ENCODE data around the gene REST.
A peak's percentile ranks its signal among the peaks of the same experiment; 100 is the strongest.

REST gene, protein sequence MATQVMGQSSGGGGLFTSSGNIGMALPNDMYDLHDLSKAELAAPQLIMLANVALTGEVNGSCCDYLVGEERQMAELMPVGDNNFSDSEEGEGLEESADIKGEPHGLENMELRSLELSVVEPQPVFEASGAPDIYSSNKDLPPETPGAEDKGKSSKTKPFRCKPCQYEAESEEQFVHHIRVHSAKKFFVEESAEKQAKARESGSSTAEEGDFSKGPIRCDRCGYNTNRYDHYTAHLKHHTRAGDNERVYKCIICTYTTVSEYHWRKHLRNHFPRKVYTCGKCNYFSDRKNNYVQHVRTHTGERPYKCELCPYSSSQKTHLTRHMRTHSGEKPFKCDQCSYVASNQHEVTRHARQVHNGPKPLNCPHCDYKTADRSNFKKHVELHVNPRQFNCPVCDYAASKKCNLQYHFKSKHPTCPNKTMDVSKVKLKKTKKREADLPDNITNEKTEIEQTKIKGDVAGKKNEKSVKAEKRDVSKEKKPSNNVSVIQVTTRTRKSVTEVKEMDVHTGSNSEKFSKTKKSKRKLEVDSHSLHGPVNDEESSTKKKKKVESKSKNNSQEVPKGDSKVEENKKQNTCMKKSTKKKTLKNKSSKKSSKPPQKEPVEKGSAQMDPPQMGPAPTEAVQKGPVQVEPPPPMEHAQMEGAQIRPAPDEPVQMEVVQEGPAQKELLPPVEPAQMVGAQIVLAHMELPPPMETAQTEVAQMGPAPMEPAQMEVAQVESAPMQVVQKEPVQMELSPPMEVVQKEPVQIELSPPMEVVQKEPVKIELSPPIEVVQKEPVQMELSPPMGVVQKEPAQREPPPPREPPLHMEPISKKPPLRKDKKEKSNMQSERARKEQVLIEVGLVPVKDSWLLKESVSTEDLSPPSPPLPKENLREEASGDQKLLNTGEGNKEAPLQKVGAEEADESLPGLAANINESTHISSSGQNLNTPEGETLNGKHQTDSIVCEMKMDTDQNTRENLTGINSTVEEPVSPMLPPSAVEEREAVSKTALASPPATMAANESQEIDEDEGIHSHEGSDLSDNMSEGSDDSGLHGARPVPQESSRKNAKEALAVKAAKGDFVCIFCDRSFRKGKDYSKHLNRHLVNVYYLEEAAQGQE

DNA sequence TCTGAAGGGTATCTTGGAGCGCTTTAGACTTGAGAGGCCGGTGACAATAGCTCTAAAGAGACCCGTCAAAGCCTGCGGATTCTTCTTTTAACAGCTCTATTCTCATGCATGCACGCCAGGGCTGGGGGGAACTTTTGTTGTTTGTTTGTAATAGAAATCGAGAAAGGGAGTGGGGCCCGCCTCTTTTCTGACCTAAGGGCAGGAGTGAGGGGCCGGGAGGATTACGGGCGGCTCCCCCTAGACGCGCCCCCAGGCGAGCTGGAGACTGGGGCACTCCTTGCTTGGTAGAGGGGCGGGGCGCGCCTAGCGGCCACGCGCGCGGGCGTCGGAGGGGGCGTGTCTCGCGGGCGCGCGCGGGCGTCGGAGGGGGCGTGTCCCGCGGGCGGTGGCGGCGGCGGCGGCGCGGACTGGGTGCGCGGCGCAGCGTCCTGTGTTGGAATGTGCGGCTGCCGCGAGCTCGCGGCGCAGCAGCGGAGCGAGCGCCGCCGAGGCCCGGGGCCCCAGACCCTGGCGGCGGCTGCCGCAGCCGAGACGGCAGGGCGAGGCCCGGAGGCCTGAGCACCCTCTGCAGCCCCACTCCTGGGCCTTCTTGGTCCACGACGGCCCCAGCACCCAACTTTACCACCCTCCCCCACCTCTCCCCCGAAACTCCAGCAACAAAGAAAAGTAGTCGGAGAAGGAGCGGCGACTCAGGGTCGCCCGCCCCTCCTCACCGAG, at the start of gene REST:
TSS of gene REST (plus strand) at position 412 of the 717 bp plus-strand sequence. CDS start 2,739 bp downstream, outside the sequence.
- Mint-ChIP-seq H3K27ac (ENCODE audit: low read depth) (peak within 1 kb of the TSS; percentile 84), H3K9me3 (no peaks in the 10 kb centered on the region), H3K4me3 (peak within 1 kb of the TSS; percentile 90), H3K27me3 (no peaks in the 10 kb centered on the region), H3K4me1 (peaks cover 38% of the 10 kb centered on the region), H3K36me3 (ENCODE audit: insufficient read depth) (peaks cover 15% of the 10 kb centered on the region)
- DNase-seq (ENCODE audit: low spot score in 2 of 2) (peak; percentile 71 to 76), ATAC-seq (replicated peaks; ENCODE audit: extremely low read depth, poor library complexity, severe bottlenecking) (peak; percentile 65)

DNA sequence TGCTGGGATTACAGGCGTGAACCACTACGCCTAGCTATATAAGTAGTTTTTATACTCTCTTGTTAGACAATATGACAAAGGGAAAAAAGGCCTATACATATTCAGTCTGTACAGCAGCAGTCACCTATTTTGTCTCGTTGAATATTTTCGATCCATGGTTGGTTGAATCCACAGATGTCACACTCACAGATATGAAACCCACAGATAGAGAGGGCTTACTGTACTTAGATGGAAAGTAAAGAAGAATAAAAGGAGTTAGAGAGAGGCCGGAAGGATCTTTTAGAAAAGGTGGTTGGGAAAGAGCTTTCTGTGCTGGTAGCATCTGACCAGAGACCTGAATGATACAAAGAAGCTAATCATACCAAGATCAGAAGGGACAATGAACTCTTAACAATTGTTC, 47.9 kb upstream of the REST start:
- H3K27me3 Mint-ChIP-seq = no peaks in the 10 kb centered on the region
- H3K27ac Mint-ChIP-seq (ENCODE audit: low read depth) = no peak overlapping the region
- DNase-seq (ENCODE audit: low spot score in 2 of 2) = no peak
- H3K36me3 Mint-ChIP-seq (ENCODE audit: insufficient read depth) = no peaks in the 10 kb centered on the region
- H3K4me1 Mint-ChIP-seq = no peaks in the 10 kb centered on the region
- H3K9me3 Mint-ChIP-seq = no peaks in the 10 kb centered on the region
- no peak for ATAC-seq (replicated peaks; ENCODE audit: extremely low read depth, poor library complexity, severe bottlenecking)
- H3K4me3 Mint-ChIP-seq = no peak overlapping the region

DNA sequence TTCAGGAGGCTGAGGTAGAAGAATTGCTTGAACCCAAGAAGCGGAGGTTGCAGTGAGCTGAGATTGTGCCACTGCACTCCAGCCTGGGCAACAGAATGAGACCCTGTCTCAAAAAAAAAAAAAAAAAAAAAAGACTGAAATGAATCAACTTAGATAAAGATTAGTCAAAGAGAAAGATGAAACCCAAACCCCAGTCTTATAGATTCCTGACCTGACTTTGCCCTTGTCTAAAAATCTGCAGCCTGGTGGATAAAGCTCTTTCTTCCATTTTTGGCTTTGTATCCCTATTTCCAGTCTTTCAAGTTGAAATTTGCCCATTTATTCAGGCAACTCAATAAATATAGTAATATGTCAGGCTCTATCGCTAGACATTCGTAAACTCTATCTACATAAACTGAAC, 46.9 kb upstream of the REST start:
- DNase-seq (ENCODE audit: low spot score in 2 of 2) (no peak), ATAC-seq (replicated peaks; ENCODE audit: extremely low read depth, poor library complexity, severe bottlenecking) (no peak)
- no peaks in the 10 kb centered on the region for H3K9me3 Mint-ChIP-seq
- H3K4me1 Mint-ChIP-seq = no peaks in the 10 kb centered on the region
- H3K27ac Mint-ChIP-seq (ENCODE audit: low read depth) = no peak overlapping the region
- no peaks in the 10 kb centered on the region for H3K27me3 Mint-ChIP-seq
- no peaks in the 10 kb centered on the region for H3K36me3 Mint-ChIP-seq (ENCODE audit: insufficient read depth)
- no peak overlapping the region for H3K4me3 Mint-ChIP-seq

- Mint-ChIP-seq H3K36me3 (ENCODE audit: insufficient read depth) (no peaks in the 10 kb centered on the region), H3K4me3 (no peak overlapping the region), H3K9me3 (no peaks in the 10 kb centered on the region), H3K27ac (ENCODE audit: low read depth) (no peak overlapping the region), H3K4me1 (no peaks in the 10 kb centered on the region), H3K27me3 (no peaks in the 10 kb centered on the region)
- no peak for ATAC-seq (replicated peaks; ENCODE audit: extremely low read depth, poor library complexity, severe bottlenecking)
- DNase-seq (ENCODE audit: low spot score in 2 of 2) = no peak
These were observed 46.3 kb upstream of the REST start for GRCh38 chr4:56861360-56861759.

DNA sequence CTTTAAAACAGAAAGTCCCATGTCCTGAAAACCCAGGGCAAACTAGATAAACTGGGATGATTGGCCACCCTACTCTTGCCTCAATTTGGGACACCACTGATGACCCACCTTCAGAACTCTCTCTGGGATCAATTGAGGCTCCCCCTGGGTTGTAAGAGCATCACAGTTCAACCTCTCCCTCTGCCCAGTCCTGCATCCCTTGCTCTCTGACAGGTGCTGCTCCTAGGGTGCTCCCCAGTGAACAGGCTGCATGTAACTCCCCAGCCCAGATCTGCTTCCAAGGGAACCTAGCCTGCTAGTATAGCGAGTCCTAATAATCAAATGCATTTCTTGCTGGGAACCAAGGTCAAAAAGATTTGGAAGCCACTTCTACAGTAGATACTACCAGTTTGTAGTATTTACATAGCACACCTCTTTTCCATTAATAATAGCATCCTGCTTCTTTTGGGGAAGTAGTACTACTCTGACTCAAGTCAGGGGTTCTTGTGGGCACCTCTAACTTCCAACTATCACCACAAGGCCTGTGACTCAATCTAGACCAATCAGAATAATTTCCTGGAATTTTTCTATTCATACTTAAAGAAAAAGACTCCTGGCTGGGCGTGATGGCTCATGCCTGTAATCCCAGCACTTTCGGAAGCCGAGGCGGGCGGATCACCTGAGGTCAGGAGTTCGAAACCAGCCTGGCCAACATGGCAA, 44.1 kb upstream of the REST start:
- Mint-ChIP-seq H3K4me1 (no peaks in the 10 kb centered on the region), H3K27me3 (no peaks in the 10 kb centered on the region), H3K9me3 (no peaks in the 10 kb centered on the region), H3K4me3 (no peak overlapping the region), H3K36me3 (ENCODE audit: insufficient read depth) (no peaks in the 10 kb centered on the region), H3K27ac (ENCODE audit: low read depth) (no peak overlapping the region)
- DNase-seq (ENCODE audit: low spot score in 2 of 2) (no peak), ATAC-seq (replicated peaks; ENCODE audit: extremely low read depth, poor library complexity, severe bottlenecking) (peak; percentile 19)

DNA sequence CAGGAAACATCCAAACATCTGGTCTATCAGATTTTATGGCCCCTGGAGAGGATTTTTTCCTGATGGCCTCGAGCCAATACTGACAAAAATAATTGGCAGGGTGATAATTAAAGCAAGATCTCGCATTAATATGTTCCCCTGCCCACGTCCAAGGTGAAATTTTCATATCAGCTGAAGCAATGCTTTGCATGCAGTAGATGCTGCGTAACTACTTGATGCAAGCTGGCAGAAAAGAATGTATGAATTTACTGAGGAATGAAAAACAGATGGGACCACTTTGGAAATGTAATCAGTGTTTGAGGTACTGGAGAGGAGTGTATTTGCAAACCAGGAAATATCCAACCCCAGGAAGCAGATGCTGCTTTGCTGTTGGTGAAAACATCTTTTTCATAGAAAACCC, 36.8 kb upstream of the REST start:
- no peak overlapping the region for H3K27ac Mint-ChIP-seq (ENCODE audit: low read depth)
- H3K4me3 Mint-ChIP-seq = no peak overlapping the region
- no peaks in the 10 kb centered on the region for H3K9me3 Mint-ChIP-seq
- DNase-seq (ENCODE audit: low spot score in 2 of 2) (no peak), ATAC-seq (replicated peaks; ENCODE audit: extremely low read depth, poor library complexity, severe bottlenecking) (no peak)
- no peaks in the 10 kb centered on the region for H3K4me1 Mint-ChIP-seq
- no peaks in the 10 kb centered on the region for H3K27me3 Mint-ChIP-seq
- H3K36me3 Mint-ChIP-seq (ENCODE audit: insufficient read depth) = peaks cover 1% of the 10 kb centered on the region

GRCh38 chr4:56871371-56871866, 36.3 kb upstream of the REST start:
- DNase-seq (ENCODE audit: low spot score in 2 of 2) (no peak), ATAC-seq (replicated peaks; ENCODE audit: extremely low read depth, poor library complexity, severe bottlenecking) (no peak)
- no peaks in the 10 kb centered on the region for H3K27me3 Mint-ChIP-seq
- H3K36me3 Mint-ChIP-seq (ENCODE audit: insufficient read depth) = peaks cover 1% of the 10 kb centered on the region
- no peaks in the 10 kb centered on the region for H3K4me1 Mint-ChIP-seq
- H3K9me3 Mint-ChIP-seq = no peaks in the 10 kb centered on the region
- no peak overlapping the region for H3K4me3 Mint-ChIP-seq
- H3K27ac Mint-ChIP-seq (ENCODE audit: low read depth) = no peak overlapping the region

GRCh38 chr4:56874166-56874565, 33.5 kb upstream of the REST start:
- Mint-ChIP-seq H3K27ac (ENCODE audit: low read depth) (no peak overlapping the region), H3K4me1 (no peaks in the 10 kb centered on the region), H3K9me3 (no peaks in the 10 kb centered on the region), H3K4me3 (no peak overlapping the region), H3K27me3 (no peaks in the 10 kb centered on the region), H3K36me3 (ENCODE audit: insufficient read depth) (peaks cover 1% of the 10 kb centered on the region)
- ATAC-seq (replicated peaks; ENCODE audit: extremely low read depth, poor library complexity, severe bottlenecking) (no peak), DNase-seq (ENCODE audit: low spot score in 2 of 2) (no peak)

GRCh38 chr4:56874923-56875322, 32.8 kb upstream of the REST start:
- DNase-seq (ENCODE audit: low spot score in 2 of 2) (no peak), ATAC-seq (replicated peaks; ENCODE audit: extremely low read depth, poor library complexity, severe bottlenecking) (no peak)
- Mint-ChIP-seq H3K36me3 (ENCODE audit: insufficient read depth) (peaks cover 1% of the 10 kb centered on the region), H3K27ac (ENCODE audit: low read depth) (no peak overlapping the region), H3K4me1 (no peaks in the 10 kb centered on the region), H3K4me3 (no peak overlapping the region), H3K9me3 (no peaks in the 10 kb centered on the region), H3K27me3 (no peaks in the 10 kb centered on the region)

DNA sequence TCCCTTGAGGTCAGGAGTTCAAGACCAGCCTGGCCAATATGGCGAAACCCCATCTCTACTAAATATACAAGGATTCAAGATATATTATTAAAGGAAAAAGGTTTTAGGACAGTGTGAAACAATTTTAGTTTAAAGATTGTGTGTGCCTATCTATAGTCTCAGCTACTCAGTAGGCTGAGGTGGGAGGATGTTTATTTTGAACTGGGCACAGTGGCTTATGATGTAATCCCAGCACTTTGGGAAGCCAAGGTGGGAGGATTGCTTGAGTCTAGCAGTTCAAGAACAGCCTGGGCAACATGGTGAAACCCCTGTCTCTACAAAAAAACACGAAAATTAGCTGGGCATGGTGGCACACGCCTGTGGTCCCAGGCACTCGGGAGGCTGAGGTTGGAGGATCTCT, 31.4 kb upstream of the REST start:
- DNase-seq (ENCODE audit: low spot score in 2 of 2) = no peak
- Mint-ChIP-seq H3K36me3 (ENCODE audit: insufficient read depth) (peaks cover 1% of the 10 kb centered on the region), H3K27me3 (no peaks in the 10 kb centered on the region), H3K27ac (ENCODE audit: low read depth) (no peak overlapping the region), H3K9me3 (no peaks in the 10 kb centered on the region), H3K4me1 (no peaks in the 10 kb centered on the region), H3K4me3 (no peak overlapping the region)
- ATAC-seq (replicated peaks; ENCODE audit: extremely low read depth, poor library complexity, severe bottlenecking) = no peak

- Mint-ChIP-seq H3K4me3 (no peak overlapping the region), H3K27me3 (peaks cover 9% of the 10 kb centered on the region), H3K27ac (ENCODE audit: low read depth) (no peak overlapping the region), H3K4me1 (no peaks in the 10 kb centered on the region), H3K9me3 (no peaks in the 10 kb centered on the region), H3K36me3 (ENCODE audit: insufficient read depth) (peaks cover 1% of the 10 kb centered on the region)
- no peak for ATAC-seq (replicated peaks; ENCODE audit: extremely low read depth, poor library complexity, severe bottlenecking)
- DNase-seq (ENCODE audit: low spot score in 2 of 2) = no peak
These were observed 27.7 kb upstream of the REST start for GRCh38 chr4:56879996-56880395.

Data from central memory CD8-positive, alpha-beta T cell (primary cell).